ENCODE measurements around the gene MORN1.

Gene MORN1

DNA sequence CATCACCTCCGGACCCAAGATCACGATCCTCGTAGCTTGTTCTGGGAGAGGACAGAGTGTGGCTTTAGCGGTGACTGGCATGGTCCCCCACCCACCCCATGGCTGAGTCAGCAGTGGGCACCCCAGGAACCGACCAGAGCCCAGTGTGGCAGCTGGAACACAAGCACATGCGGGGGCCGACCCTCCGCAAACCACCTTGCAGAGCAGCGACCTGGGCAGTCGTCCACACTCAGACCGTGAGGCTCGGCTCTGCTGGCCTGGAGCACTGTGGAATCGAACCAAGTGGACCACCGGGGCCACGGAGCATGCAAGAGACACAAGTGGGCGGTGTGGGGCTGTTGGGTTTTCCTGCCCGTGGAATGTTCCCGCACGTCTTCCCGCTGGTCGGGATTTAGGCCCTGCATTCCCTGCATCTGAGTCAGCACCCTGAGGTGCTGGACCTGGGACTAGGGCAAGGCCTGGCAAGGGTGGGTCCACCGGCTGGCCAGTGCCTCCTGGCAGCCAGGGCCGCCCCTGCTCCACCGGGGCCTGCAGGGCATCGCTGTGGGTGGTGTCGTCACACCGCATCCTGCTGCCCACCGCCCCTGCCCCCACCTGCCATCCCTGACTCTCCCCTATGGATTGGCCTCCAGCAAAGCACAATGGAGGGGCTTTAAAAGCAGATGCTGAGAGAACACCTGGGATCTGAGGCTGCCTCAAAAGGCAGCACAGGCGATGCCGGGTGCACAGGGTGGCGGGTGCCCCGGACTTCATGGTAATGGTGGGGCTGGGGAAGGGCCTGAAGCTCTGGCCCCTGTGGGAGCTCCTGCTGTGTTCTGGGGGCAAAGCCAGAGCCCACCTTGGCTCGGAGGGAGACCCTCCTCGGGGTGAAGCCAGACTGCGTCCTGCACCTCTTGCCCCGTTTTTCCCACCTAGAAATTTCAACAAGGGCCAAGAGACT is 18.5 kb downstream of the MORN1 start:
- no peak for DNase-seq

- DNase-seq: no peak
These were observed 23.2 kb downstream of the MORN1 start for GRCh38 chr1:2368053-2368744.

DNA sequence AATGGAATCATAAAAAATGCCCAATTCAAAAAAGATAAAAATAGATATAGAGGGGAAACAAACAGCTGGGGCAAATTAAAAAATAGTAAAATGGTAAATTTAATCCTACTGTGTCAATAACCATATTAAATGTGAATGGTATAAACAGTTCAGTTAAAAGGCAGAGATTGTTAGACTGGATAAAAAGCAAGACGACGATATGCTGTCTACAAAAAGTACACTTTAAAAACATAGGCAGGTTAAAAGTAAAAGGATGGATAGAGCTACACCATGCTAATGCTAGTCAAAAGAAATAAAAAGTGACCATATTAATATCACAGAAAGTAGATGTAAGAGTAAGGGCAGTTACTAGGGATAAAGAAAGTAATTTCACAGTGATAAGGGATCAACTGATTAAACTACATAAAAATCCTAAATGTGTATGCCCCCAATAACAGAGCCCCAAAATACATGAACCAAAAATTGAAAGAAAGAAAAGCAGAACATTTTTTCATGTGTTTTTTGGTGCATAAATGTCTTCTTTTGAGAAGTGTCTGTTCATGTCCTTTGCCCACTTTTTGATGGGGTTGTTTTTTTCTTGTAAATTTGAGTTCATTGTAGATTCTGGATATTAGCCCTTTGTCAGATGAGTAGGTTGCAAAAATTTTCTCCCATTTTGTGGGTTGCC is 27.4 kb downstream of the MORN1 start:
- DNase-seq: no peak

GRCh38 chr1:2360588-2361364 is 30.6 kb downstream of the MORN1 start:
- DNase-seq: no peak

DNA sequence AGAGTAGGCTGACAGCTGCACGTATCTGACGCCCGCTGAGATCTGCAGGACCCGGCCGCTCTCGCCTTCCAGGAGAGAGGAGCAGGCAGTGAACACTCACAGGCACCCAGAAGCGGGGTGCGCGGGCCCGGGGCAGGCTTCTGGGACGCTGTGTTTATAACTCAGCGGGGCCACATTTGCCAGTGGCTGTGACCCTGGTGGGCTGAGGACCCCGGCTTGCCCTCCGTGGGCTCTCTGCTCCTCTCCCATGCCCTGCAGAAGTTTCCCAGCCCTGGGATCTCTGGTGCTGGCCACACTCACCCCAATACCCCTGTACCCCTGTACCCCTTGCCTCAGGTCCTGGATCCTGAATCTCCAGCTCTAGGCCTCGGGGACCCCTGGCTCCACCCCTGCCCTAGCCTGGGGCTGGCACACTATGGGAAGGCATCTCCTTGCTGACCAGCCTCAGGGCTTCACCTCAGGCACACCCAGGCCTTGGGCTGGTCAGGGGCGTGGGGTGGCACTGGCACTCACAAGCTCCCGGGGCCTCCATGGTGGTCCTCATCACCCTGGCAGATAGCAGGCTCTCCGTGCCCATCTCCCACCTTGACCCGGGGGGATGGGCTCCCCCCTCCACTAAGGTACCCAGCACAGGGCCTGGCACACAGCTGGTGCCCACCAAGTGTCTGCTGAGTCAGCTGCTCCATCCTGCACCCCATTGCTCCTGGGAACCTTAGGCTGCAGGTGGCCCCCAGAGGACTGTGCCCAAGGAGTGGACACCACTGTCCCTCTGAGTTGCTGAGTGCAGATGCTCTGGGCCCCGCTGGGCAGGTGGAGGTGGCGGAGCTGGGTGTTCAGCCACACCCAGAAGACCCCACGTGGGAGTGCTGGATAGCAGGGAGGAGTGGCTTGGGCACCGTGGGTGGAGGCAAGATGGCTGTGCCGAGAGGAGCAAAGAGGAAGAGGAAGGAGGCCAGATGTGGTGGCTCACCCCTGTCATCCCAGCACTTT is 32.4 kb downstream of the MORN1 start:
- DNase-seq: no peak

GRCh38 chr1:2358072-2358471 is 33.3 kb downstream of the MORN1 start:
- DNase-seq: no peak

DNA sequence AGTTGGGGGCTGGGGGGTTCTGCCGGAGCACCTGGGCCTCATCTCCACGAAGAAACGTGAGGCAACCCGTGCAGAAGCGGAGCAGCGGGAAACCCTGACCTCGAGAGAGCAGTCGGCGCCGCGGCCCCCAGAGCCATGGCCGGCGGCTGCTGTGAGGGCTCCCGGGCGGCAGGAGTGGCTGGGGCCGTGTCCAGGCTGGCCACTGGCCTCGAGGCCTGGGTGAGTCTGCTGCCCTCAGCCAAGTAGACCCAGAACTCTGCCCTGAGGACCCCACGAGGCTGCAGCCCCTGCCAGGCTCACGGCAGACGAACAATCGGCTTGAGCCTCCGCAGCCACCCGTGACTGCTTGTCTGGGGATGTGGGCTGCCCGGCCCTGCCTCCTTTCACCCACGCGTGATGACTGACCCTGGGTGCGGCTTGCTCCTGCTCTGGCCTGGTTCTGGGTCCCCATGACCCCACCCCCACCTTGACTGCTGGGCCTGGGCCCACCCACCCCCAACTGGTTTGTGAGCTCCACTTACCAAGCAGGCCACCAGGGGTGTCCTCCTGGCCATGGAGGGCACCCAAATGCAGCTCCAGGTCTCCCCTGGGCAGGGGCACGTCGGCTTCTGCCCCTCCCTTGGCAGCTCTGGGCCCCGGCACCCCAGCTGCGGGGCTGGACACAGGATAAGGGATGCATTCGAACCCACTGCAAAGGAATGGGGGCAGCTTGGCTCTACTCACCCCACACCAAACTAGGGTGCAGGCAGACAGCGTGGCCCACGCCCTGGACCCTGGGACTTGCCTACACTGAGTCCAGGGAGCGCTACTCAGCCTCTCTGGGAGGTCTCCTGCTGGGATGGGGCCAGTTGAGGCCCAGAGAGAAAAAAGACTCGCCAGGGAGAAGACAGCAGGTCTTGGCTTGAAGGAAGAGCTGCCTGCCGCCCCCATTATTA is 34.2 kb downstream of the MORN1 start:
- DNase-seq: no peak

GRCh38 chr1:2356401-2356800 is 35.0 kb downstream of the MORN1 start:
- no peak for DNase-seq

- no peak for DNase-seq
These were observed 35.7 kb downstream of the MORN1 start for GRCh38 chr1:2355373-2356261.

DNA sequence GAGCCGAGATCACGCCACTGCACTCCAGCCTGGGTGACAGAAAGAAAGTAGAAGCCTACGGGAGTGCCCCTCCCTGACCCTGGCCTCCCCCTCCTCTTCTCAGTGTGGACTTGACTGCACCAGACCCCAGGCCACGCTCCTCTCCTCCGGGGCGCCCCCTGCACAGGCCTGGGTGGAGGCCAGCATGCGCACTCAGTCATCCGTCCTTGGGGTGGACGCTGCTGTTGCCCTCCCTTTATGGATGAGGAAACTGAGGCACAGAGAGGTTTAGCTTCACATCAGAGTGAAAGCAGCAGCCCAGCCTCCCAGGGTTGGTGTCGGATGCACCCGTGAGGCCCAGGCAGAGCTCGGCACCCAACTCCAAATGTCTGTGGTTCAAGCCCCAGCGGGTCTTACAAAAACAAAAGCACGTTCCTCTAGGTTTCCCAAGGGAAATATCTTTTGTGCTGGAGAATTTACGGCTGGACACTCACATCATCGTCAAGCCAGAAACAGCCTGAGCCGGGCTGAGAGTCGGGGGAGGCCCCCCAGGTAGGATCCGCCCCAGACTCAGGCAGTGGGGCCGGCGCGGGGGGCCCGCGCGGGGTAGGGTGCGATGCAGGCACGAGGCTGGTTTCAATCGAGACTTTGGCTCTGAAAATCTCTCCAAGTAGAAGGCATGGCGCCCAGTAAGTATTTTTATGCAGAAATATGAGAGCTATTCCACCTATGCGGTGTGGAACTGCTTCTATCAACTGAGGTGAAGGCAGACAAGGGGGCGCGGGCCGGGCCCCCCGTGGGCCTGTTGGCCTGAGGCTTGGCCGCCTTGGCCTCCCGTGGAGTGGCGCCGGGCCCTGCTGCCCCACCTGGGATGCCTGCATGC is 36.6 kb downstream of the MORN1 start:
- DNase-seq: no peak

- DNase-seq: no peak
These were observed 37.6 kb downstream of the MORN1 start for GRCh38 chr1:2353551-2354438.

DNA sequence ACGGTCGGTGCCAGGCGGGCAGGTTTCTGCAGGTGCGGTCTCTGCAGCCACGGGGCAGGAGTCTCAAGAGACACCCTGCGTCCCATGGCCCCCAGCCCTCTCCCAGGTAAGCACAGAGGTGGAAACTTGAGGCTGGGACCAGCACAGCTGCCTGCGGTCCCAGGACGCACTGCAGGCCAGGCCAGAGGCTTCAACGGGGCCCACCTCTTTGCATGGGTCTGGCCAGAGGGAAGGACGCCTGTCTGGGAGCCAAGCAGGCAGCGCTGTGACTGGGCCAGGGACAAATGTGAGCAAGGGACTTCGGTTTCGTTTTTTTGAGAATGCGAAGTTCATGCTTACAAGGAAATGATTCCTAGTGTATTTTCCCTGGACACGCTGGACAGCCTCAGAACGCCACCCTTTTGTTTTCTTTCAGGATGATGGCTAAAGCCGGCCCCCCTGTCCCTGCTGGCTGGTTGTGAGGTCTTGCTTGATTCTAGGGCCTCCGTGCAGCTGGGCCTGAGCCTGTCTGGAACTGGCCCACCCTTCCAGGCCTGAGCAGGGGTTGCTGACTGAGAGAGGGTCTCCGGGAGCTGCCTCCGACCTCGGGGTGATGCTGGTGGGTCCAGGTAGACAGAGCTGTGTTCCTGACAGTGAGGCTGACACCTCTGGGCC is 38.3 kb downstream of the MORN1 start:
- DNase-seq: no peak

- DNase-seq: no peak
These were observed 38.9 kb downstream of the MORN1 start for GRCh38 chr1:2352341-2352896.

- DNase-seq: no peak
These were observed 39.6 kb downstream of the MORN1 start for GRCh38 chr1:2351723-2352122.

DNA sequence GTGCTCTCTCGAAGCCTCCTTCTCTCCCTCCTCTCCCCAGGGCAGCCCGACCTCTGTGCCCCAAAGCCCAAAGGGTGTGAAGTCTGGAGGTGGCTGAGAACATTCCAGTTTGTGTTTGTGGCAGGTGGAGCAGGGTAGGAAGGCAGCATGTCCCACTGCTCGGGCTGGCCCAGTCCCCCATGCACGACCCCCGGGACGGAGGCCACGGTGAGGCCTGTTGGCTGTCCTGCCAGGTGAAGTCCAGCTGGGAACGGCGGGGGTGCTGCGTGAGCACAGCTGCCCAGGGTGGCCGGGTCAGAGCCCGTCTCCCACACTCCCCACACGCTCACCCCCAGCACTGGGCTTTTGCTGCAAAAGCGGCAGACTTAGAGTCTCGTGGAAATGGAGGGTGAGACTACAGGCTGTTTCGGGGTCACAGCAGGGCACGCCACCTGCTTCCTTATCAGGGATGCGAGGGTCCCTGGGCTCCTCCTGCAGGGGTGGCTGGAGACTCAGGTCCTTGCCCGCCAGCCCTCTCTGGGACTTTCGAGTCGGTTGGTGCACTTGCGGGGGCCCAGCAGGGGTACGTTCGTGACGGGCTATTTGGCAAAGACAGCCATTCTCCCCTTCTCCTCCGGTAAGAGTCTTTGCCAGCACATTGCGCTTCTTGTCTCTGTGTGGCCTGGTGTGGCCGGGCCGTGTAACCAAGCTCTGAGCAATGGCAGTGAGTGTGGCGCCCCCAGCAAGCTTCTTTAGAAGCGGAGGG is 40.3 kb downstream of the MORN1 start:
- no peak for DNase-seq

- DNase-seq: no peak
These were observed 40.9 kb downstream of the MORN1 start for GRCh38 chr1:2350501-2350900.
